ENCODE measurements around the gene CACNA1C.

Gene CACNA1C

DNA sequence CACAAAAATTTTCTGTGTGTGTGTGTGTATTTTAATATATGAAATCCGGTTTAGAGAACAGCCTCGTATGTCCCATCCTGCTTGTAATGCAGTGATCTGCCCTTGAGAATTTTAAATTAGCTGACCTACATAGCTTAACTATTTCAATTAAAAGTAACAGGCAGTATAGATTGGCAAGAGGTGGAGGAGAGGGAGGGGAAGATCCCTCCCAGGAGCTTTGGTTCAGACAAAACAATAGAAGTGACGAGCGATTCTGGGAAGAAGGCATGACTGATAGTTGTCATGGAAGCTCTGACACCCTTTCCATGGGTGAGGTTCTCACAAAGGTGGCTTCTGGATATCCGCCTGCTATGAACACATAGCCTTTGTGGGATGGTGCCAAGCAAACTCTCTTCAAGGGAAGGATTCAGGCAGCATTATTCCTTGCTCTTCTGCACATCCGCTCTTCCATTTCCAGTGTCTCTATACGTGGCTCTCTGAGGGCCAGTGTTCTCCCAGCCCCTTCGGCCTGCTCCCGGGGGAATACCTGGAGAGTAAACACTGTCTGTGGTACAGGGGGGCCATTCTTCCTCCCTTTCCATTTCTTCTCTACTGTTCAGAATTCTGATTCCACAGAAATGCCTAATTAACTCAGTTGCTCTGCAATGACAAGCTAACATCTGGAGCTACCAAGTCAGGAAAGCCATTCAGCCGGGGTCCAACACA is 182.0 kb downstream of the CACNA1C start:
- DNase-seq (ENCODE audit: low spot score), result no peak

DNA sequence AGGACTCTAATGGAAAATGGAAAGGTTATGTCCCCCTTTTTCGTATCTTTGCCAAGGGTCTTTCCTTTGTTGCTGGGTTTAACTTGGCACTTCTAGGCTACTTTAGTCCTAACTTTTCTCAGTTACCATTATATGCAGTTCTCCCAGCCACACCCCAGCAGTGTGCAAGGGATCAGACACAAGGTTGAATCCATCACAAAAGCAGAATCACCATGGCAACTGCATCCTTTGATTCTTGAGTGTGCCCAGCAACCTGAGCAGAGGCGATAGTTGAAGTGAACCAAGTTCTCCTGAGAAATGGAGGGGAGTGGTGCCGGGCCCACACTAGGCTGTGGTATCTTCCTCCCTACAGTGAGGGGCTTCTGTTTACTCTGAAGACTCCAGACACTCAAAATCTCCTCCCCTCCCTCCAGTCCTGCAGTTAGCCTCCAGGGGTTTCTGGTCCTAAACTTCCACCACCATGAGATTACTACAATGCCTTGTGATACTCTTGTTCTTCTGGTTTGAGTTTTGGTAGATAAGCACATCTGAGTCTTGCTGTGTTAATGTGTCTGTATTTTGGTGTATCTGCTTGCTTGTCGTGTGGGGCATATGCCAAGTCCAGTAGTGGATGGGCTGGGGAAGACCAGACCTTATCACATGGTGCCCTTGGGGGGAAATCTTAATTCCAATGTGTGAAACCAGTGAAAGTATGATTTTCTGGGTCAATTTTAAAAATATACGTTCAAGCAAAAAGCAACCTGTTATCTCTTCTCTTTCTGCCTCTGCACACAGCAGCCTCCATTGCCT is 183.9 kb downstream of the CACNA1C start:
- no peak for DNase-seq (ENCODE audit: low spot score)

GRCh38 chr12:2238111-2238510 is 185.3 kb downstream of the CACNA1C start:
- no peak for DNase-seq (ENCODE audit: low spot score)

GRCh38 chr12:2239381-2239871 is 186.6 kb downstream of the CACNA1C start:
- no peak for DNase-seq (ENCODE audit: low spot score)

- DNase-seq (ENCODE audit: low spot score), result no peak
Measured at GRCh38 chr12:2240390-2240789, 187.6 kb downstream of the CACNA1C start.

DNA sequence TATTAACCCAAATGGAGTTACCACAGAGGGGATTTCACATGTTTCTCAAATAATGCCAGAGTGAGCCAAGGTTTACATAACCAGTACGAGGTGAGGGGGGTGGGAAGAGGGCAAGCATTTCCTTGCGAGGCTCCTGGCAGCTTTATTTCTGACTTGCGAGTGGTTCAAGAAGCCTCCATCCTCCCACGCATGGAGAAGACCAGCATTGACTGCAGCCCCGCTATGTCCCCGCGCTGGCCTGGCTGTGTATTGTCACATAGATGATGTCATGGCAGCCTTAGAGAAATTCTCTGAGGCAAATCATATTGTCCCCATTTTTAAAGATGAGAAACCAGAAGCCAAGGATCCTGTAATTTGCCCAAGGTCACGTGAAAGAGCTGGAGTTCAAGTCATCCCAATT is 188.2 kb downstream of the CACNA1C start:
- no peak for DNase-seq (ENCODE audit: low spot score)

DNA sequence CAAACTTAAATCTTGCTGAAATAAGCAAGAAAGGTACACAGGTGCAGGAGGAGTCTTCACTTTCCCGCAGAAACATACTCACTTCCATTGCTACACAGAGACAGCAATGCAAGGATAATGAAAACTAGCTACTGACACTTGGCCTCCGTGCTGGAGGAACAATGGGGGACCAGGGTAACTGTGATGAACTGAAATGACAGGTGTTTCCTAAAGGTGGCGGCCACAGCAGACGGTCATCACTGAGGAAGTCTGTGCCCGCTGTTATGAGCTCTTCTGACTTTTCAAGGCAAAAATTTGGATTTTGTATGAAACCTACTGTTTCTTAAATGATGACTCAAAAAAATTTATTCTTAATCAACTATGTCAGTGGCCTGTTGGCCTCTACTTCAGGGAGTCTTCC is 189.4 kb downstream of the CACNA1C start:
- DNase-seq (ENCODE audit: low spot score), result no peak

- DNase-seq (ENCODE audit: low spot score), result no peak
Measured at GRCh38 chr12:2242816-2243215, 190.0 kb downstream of the CACNA1C start.

- DNase-seq (ENCODE audit: low spot score), result no peak
Measured at GRCh38 chr12:2243275-2243674, 190.5 kb downstream of the CACNA1C start.

DNA sequence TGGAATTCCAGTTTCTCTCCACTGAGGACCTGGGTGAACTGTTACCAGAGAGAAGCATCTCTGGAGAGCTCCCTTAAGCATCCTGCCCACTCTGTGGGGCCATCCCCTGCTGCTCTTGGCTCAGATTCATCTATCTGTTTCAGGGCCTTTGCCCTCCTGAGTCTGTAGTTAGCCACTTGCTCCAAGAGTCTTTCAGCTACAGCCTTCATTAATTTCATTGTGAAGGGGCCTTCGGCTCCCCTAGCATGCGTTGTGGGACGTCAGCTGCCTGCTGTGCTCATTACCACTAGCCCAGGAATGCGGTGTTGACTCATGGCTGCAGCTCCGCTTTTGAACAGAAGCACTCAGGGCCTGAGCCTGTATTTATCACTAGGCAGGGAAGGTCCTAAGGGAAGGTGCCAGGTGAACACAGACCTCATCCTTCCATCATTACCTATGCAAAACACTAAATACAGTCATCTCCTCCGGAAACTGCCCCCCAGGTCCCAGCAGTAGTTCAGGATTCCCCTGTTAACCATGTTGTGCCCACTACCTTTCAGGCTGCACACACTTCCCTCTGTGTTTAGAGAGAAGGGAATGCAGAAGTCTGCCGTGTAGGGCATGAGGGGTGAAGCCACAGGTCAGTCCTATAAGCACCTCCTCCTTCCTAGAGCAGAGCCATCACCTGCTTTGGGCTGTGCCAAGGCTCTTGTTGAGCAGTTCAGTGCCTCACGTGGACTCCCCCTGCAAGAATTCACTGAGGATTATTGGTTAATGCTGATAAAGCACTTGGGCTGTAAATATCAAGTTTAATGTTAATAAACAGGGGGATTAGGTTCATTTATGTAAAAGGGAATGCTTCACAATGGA is 191.4 kb downstream of the CACNA1C start:
- DNase-seq (ENCODE audit: low spot score), result no peak

DNA sequence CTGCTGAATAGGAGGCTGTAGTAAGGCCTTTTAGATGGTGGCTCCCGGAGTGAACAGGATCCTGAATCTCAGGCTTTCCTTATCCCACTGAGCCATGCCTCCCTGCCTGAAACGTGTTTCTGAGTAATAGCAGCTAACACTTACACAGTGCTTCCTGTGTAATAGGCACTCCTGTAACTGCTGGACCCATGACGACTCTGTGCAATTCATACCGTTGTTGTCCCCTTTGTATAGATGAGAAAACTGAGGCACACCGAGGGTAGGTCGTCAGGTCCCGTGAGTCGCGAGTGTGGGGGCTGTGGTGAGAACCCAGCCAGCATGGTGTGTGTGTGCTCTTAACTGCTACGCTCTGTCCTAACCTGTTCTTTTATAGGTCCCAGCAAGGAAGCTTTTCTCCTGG is 193.6 kb downstream of the CACNA1C start:
- DNase-seq (ENCODE audit: low spot score), result no peak

- DNase-seq (ENCODE audit: low spot score), result no peak
Measured at GRCh38 chr12:2247120-2247519, 194.3 kb downstream of the CACNA1C start.

DNA sequence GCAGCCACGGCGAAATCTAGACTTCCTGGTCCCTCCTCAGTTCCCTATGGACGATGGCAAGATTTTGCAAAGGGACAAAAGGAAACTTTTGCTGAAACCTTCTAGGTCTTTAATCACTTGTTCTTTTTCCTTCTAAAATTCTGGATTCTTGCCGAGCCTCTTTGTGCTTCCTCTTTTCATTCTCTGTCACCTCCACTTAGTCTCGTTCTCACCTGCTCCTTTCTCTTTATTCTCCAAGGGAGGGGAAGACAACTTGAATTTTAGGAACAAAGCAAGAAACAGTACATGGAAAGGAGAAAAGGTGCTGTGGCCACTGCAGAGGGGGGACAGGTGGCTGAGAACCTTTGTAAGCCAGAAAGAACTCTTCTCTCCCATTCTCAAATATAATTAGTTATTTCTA is 194.8 kb downstream of the CACNA1C start:
- no peak for DNase-seq (ENCODE audit: low spot score)

DNA sequence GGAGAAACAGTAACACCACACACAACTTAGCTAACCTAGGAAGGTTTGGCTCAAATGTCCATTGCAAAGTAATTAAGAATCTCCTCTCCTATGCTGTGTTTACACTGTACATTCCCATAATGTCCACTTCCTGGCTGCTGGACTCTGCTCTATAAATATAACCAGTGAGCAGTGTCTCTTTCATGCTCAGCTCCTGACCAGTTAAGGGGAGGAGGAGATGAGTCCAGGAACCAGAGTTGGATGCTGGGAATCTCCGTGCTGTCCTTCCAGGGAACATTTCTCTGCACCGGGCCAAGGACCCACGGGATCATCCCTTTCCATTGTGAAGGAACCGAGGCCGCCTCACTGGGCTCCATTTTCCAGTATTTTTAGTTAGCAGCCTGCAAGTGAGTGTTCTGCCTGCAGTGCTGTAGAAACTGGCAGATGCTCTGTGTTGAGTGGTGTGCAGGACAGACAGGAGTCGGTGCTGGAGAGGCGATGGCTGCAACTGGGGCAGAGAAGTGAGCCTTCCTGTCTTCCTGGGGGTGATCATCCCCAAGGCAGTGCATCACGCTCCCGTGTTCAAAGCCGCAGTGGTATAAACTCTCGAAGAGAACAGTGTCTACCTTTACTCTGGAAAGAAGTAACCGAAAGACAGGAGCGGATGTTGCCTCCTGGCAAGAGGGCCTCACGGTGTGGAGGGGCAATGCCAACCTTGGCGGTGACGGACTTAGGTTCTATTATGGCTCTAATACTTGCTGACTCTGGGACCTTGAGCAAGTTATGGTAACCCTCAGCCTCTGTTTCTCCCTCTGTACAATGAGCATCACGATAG is 195.5 kb downstream of the CACNA1C start:
- no peak for DNase-seq (ENCODE audit: low spot score)

DNA sequence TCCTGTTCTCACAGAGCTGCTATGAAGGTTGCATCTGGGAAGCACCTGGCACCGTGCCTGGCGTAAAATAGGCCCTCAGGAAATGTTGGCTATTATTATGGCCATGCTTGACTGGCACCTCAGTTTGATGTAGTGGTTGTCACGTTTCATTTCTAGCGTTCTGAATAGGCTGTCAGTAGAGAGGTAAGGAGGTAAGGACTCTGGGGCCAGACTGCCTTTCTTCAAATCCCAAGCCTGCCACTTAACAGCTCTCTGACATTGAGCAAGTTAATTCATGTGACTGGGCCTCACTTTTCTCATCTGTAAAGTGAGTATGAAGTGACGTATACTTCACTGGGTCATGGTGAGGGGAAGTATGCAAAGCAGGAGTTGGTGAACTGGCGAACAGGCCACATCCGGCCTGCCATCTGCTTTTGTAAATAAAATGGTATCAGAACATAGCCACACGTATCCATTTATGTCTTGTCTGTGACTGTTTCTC is 196.2 kb downstream of the CACNA1C start:
- no peak for DNase-seq (ENCODE audit: low spot score)

DNA sequence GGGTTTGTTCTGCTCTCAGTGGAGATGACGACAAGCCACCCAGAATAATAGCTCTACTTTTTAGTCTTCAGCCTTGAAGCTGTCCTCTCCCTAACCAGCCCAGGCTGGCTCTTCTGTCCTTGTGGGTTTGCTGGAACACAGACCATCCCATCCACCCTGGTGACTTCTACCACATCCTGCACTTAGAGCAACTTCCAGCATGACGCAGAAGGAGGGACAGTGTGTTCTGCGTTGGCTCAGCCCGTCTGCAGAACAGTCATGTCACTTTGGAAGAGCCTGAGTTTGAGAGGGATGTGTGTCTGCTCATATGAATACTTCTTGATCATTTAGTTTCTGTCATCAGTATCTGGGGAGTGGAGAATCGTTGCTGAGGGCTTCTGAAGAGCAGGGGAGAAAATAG is 198.0 kb downstream of the CACNA1C start:
- no peak for DNase-seq (ENCODE audit: low spot score)

GRCh38 chr12:2251526-2252209 is 198.9 kb downstream of the CACNA1C start:
- no peak for DNase-seq (ENCODE audit: low spot score)

- no peak for DNase-seq (ENCODE audit: low spot score)
Measured at GRCh38 chr12:2255311-2255710, 202.5 kb downstream of the CACNA1C start.

DNA sequence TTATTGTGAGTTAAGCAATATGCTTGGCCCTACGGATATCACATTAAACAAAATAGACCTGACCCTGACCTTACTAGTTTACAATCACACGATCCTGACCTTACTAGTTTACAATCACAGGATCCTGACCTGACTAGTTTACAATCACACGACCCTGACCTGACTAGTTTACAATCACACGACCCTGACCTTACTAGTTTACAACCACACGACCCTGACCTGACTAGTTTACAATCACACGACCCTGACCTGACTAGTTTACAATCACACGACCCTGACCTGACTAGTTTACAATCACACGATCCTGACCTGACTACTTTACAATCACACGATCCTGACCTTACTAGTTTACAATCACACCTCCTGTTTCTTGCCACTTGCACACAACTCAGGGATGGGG is 202.9 kb downstream of the CACNA1C start:
- DNase-seq (ENCODE audit: low spot score), result peak; percentile 76

GRCh38 chr12:2256453-2256852 is 203.7 kb downstream of the CACNA1C start:
- DNase-seq (ENCODE audit: low spot score), result no peak

- no peak for DNase-seq (ENCODE audit: low spot score)
Measured at GRCh38 chr12:2256915-2257314, 204.1 kb downstream of the CACNA1C start.

All from ecto neural progenitor cell (in vitro differentiated cells).